Vagina (tissue), 2 donors: Measurements from ENCODE around the gene SERPINB12.

Experiments
- POLR2A ChIP-seq, 2 donors: fragments of 450-650 bp; IDR thresholded peaks; one replicate each; pipeline ENCODE4 v1.6.1; 2017; ENCODE audit warnings: antibody characterized with exemption in 2 of 2, mild to moderate bottlenecking in 2 of 2, moderate library complexity in 2 of 2
- POLR2AphosphoS5 ChIP-seq, 2 donors: sonication (generic); formaldehyde crosslinking; IDR thresholded peaks; one replicate each; pipeline ENCODE4 v1.9.0; 2017; ENCODE audit warnings: antibody characterized with exemption in 2 of 2, mild to moderate bottlenecking in 2 of 2, low read depth in 1 of 2; ENCODE audit not compliant: insufficient read depth in 1 of 2
- TF ChIP-seq, protein P1 (sequence below), 3 experiments: fragments of 450-650 bp in 2 of 3; fragments of 200-600 bp in 1 of 3; sonication (generic) in 1 of 3; IDR thresholded peaks; one replicate each; pipeline ENCODE4 v1.5.1; 2017 to 2019; ENCODE audit warnings: antibody characterized with exemption in 3 of 3, mild to moderate bottlenecking in 2 of 3, moderate library complexity in 2 of 3

DNA sequence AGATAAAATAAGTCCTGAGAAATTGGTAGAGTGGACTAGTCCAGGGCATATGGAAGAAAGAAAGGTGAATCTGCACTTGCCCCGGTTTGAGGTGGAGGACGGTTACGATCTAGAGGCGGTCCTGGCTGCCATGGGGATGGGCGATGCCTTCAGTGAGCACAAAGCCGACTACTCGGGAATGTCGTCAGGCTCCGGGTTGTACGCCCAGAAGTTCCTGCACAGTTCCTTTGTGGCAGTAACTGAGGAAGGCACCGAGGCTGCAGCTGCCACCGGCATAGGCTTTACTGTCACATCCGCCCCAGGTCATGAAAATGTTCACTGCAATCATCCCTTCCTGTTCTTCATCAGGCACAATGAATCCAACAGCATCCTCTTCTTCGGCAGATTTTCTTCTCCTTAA is 54.8 kb downstream of the SERPINB12 start:
- no peak for TF ChIP-seq POLR2A (IDR thresholded peaks at IDR 0.05)
- TF ChIP-seq, protein P1, sequence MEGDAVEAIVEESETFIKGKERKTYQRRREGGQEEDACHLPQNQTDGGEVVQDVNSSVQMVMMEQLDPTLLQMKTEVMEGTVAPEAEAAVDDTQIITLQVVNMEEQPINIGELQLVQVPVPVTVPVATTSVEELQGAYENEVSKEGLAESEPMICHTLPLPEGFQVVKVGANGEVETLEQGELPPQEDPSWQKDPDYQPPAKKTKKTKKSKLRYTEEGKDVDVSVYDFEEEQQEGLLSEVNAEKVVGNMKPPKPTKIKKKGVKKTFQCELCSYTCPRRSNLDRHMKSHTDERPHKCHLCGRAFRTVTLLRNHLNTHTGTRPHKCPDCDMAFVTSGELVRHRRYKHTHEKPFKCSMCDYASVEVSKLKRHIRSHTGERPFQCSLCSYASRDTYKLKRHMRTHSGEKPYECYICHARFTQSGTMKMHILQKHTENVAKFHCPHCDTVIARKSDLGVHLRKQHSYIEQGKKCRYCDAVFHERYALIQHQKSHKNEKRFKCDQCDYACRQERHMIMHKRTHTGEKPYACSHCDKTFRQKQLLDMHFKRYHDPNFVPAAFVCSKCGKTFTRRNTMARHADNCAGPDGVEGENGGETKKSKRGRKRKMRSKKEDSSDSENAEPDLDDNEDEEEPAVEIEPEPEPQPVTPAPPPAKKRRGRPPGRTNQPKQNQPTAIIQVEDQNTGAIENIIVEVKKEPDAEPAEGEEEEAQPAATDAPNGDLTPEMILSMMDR (IDR thresholded peaks at IDR 0.05): no peak
- no peak for TF ChIP-seq POLR2AphosphoS5 (IDR thresholded peaks at IDR 0.05; ENCODE audit: insufficient read depth in 1 of 2, low read depth in 1 of 2)
